Measurements from ENCODE around the gene ZNF660. TPM values are rescaled to one million over a fixed set of nuclear protein-coding genes. Genes with fewer than 3 reads are reported as not detected.

The ZNF660 gene
- polyA plus RNA-seq, 4 donors, result 8.8 to 15.7 (median 10.9) TPM

DNA sequence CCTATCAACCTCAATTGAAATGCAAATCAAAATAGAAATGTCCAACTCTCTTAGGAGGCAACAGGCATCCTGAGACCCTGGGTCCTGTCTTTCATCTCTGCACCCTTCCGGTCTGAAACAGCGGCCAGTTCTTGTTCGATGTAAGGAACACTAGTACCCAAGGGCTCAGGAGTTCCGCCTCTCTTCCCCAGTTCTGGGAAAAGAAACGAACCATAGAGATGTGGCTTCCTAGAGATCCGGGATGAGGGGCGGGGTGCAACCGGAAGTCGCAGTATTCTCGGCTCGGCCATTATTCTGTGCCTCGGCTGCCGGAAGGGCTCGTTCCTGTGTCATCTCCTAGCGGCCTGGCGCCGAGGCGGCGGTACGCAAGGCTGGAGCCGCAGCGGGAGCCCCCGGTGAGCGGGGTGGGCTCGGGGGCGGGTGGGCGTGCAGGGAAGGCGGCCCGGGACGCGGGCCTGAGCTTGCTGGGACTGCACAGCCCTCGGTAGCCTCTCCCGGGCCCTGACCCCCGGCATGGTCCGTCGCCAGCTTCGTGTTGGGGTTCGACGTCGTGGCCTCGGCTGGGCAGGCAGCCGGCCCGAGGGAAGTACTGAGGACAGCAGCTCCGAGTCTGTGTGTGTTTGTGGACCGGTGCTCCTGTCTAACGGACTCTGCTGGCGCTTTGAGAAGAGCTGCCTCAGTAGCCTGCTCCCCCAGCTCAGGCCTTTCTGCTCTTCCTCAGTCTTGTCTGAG is 40.2 kb downstream of the ZNF660 start, which contains the start of gene ZNF197:
TSS of gene ZNF197 (plus strand) at position 288 of the 732 bp plus-strand sequence. CDS start 4,119 bp downstream, outside the sequence.
- peak; percentile 72 to 82 (median 78) for DNase-seq (ENCODE audit: low read depth in 4 of 4, low spot score in 3 of 4)

DNA sequence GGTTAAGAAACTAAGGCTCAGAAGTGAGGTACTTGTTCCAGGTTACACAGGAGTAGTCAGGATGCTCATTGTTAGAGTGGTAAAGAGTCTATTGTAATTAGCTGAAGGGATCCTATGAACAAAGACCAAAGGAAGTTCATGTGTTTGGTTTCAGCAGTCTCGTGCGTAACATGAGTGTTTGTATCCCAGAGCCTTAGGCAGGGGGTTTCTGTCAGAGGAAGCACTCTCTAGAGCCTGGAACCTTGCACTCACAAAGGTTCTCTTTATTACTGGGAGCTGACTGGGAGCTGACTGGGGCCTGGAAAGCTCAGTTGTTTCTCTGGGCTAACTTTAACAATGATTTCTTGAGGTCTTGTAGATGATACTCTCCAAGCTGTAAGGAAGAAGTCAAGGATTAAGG is 44.0 kb downstream of the ZNF660 start:
- DNase-seq (ENCODE audit: low read depth in 4 of 4, low spot score in 3 of 4), result no peak

GRCh38 chr3:44632193-44632592 is 47.4 kb downstream of the ZNF660 start:
- DNase-seq (ENCODE audit: low read depth in 4 of 4, low spot score in 3 of 4), result no peak

DNA sequence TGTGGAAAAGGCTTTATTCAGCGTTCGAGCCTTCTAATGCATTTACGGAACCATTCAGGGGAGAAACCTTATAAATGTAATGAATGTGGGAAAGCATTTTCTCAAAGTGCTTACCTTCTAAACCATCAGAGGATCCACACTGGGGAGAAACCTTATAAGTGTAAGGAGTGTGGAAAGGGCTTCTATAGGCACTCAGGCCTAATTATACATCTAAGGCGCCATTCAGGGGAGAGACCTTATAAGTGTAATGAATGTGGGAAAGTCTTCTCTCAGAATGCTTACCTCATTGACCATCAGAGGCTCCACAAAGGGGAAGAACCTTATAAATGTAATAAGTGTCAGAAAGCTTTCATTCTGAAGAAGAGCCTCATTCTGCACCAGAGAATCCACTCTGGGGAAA is 57.6 kb downstream of the ZNF660 start:
- DNase-seq (ENCODE audit: low read depth in 4 of 4, low spot score in 3 of 4), result no peak

DNA sequence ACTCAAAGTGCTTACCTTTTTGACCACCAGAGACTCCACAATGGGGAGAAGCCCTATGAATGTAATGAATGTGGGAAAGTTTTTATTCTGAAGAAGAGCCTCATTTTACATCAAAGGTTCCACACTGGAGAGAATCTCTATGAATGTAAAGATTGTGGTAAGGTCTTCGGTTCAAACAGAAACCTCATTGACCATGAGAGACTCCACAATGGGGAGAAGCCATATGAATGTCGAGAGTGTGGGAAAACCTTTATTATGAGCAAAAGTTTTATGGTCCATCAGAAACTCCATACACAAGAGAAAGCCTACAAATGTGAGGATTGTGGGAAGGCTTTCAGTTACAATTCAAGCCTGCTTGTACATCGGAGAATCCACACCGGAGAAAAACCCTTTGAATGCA is 58.3 kb downstream of the ZNF660 start:
- no peak for DNase-seq (ENCODE audit: low read depth in 4 of 4, low spot score in 3 of 4)

DNA sequence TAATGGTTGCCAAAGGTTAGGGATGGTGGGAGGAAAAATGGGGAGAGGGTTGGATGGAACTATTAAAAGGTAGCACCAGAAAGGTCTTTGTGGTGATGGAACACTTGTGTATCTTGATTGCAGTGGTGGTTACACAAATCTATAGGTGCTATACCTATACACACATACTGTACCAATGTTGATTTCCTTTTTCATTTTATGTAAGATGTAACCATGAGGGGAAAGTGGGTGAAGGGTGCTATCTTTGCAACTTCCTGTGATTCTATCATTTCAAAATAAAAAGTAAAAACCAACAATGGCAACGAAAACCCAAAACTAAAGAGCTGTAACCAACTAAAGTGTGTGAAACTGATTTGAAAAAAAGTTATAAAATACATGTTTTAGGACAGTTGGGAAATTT is 63.0 kb downstream of the ZNF660 start:
- DNase-seq (ENCODE audit: low read depth in 4 of 4, low spot score in 3 of 4), result no peak

DNA sequence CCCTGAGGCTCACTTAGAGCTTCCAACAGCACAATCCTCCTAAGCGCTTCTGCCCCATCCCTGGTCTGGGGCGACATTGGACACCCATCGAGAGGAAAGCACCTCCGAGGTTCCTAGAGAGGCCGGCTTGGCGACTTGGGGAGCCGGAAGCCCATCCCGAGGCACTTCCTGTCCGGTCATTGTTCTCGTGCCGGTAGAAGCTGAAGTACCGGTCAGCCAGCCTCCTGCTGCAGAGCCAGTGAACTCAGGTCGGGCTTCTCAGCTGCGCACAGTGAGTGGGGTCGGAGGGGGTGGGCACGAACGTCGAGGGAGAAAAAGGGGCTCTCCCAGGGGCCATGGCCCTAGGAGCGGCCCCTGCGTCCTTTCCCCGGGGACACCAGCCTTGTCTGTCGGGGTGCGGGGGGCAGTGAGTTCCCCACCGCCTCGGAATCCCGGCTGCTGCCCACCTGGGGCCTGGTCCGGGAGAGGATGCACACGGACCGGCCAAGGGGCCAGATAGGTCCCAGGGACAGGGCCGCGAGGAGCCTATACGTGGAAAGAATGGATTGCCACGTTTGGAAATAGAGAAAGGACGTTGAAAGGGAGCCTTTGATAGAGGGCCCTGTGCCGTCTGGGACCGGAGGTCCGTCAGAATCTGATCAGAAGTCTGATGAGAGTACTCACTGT is 63.9 kb downstream of the ZNF660 start, which contains the start of gene ZNF35:
TSS of gene ZNF35 (plus strand) at position 169 of the 666 bp plus-strand sequence. CDS start 2,336 bp downstream, outside the sequence.
- peak; percentile 46 to 59 (median 56) for DNase-seq (ENCODE audit: low read depth in 4 of 4, low spot score in 3 of 4)

Other genes starting within 250 kb of the ZNF660 start
- 10 to 100 TPM; 28.8 to 47.3 (median 46.6) TPM for gene TCAIM, start 246.2 kb upstream of the ZNF660 start, polyA plus RNA-seq (ENCODE audit: insufficient read length in 4 of 4)
- 10 to 100 TPM; 19.2 to 28.2 (median 24.5) TPM for gene ZNF445, start 107.3 kb upstream of the ZNF660 start, polyA plus RNA-seq (ENCODE audit: insufficient read length in 4 of 4)
- gene ZKSCAN7, start 29.8 kb upstream of the ZNF660 start, polyA plus RNA-seq (ENCODE audit: insufficient read length in 4 of 4), result 10 to 100 TPM; 13.3 to 16.9 (median 16.4) TPM
- gene ZNF197, start 40.1 kb downstream of the ZNF660 start, polyA plus RNA-seq (ENCODE audit: insufficient read length in 4 of 4), result 10 to 100 TPM; 28.0 to 37.0 (median 34.2) TPM
- 10 to 100 TPM in 3 of 4 donors, 1 to 10 TPM in 1; 7.4 to 12.5 (median 11.4) TPM for gene ZNF35, start 63.8 kb downstream of the ZNF660 start, polyA plus RNA-seq (ENCODE audit: insufficient read length in 4 of 4)
- gene ZNF502, start 127.7 kb downstream of the ZNF660 start, polyA plus RNA-seq (ENCODE audit: insufficient read length in 4 of 4), result 10 to 100 TPM in 3 of 4 donors, 1 to 10 TPM in 1; 8.6 to 18.0 (median 14.1) TPM
- 10 to 100 TPM; 11.6 to 12.9 (median 11.9) TPM for gene ZNF501, start 144.7 kb downstream of the ZNF660 start, polyA plus RNA-seq (ENCODE audit: insufficient read length in 4 of 4)
- gene KIAA1143, start 176.7 kb downstream of the ZNF660 start, polyA plus RNA-seq (ENCODE audit: insufficient read length in 4 of 4), result 10 to 100 TPM; 49.7 to 75.7 (median 60.3) TPM
- 10 to 100 TPM; 20.8 to 27.2 (median 25.0) TPM for gene KIF15, start 176.8 kb downstream of the ZNF660 start, polyA plus RNA-seq (ENCODE audit: insufficient read length in 4 of 4)